Measurements from ENCODE around the gene CCDC110. TPM values are rescaled to one million over a fixed set of nuclear protein-coding genes. Genes with fewer than 3 reads are reported as not detected.

The CCDC110 gene
- total and polyA plus RNA-seq, 2 of the 13 experiments (the other 11 are each of a cell fraction or from before 2014, with no cell fraction given) = not detected

GRCh38 chr4:185395956-185396723 is 75.4 kb downstream of the CCDC110 start (continued):
- peak; percentile 90; the same call in 1 of the 2 replicates for TF ChIP-seq ZFP90 (CRISPR knock-in tag; IDR thresholded peaks at IDR 0.05; ENCODE audit: borderline replicate concordance)
- peak; percentile 11 for TF ChIP-seq FOSL2 (CRISPR knock-in tag; IDR thresholded peaks at IDR 0.05)
- TF ChIP-seq ZNF557 (CRISPR knock-in tag; IDR thresholded peaks at IDR 0.05) = peak; percentile 97
- TF ChIP-seq NFYC (CRISPR knock-in tag; IDR thresholded peaks at IDR 0.05) = peak; percentile 73
- peak; percentile 97 for TF ChIP-seq ZBTB21 (CRISPR knock-in tag; IDR thresholded peaks at IDR 0.05)
- peak; percentile 94 for TF ChIP-seq ZNF367 (CRISPR knock-in tag; IDR thresholded peaks at IDR 0.05; ENCODE audit: borderline replicate concordance)
- no peak for TF ChIP-seq SRSF9 (IDR thresholded peaks at IDR 0.05; ENCODE audit: borderline replicate concordance, insufficient read depth, low read depth, low read length, poor library complexity, severe bottlenecking)
- TF ChIP-seq ZSCAN12 (CRISPR knock-in tag; IDR thresholded peaks at IDR 0.05) = peak; percentile 99
- peak; percentile 98 for TF ChIP-seq RNF2 (conservative IDR thresholded peaks at IDR 0.05; ENCODE audit: low read depth)
- peak; percentile 94 for TF ChIP-seq ZFP41 (CRISPR knock-in tag; IDR thresholded peaks at IDR 0.05; ENCODE audit: borderline replicate concordance)
- no peak for TF ChIP-seq ZNF720 (CRISPR knock-in tag; IDR thresholded peaks at IDR 0.05)
- peak; percentile 70; the same call in 1 of the 2 replicates for TF ChIP-seq ZSCAN20 (CRISPR knock-in tag; IDR thresholded peaks at IDR 0.05; ENCODE audit: borderline replicate concordance)
- no peak for TF ChIP-seq ZNF556 (CRISPR knock-in tag; IDR thresholded peaks at IDR 0.05; ENCODE audit: borderline replicate concordance)
- peak; percentile 73; the same call in 1 of the 2 replicates for TF ChIP-seq ZSCAN29 (CRISPR knock-in tag; conservative IDR thresholded peaks at IDR 0.05)
- peak; percentile 41; the same call in 1 of the 2 replicates for TF ChIP-seq FOXP4 (CRISPR knock-in tag; IDR thresholded peaks at IDR 0.05)
- peak; percentile 99 for TF ChIP-seq ZNF878 (CRISPR knock-in tag; IDR thresholded peaks at IDR 0.05)
- TF ChIP-seq ZNF296 (CRISPR knock-in tag; conservative IDR thresholded peaks at IDR 0.05) = peak; percentile 91; the same call in 1 of the 2 replicates
- TF ChIP-seq TFE3 (CRISPR knock-in tag; IDR thresholded peaks at IDR 0.05) = peak; percentile 69; the same call in 1 of the 2 replicates
- TF ChIP-seq ZNF746 (CRISPR knock-in tag; IDR thresholded peaks at IDR 0.05) = peak; percentile 81
